ENCODE results near the gene FRMPD2.
"Not testable (repeated sequence)": the region's sequence is repeated elsewhere in the genome, so short reads cannot be mapped to it uniquely, and the experiment has no call there.

The FRMPD2 gene

GRCh38 chr10:48184224-48184623 is 90.3 kb downstream of the FRMPD2 start:
- Histone ChIP-seq H3K36me3 (ENCODE audit: insufficient read depth, insufficient read length, low read length) (no peaks in the 10 kb centered on the region), H3K9ac (ENCODE audit: insufficient read length, low read depth) (no peak overlapping the region), H3K9me3 (ENCODE audit: insufficient read depth, low read length) (no peaks in the 10 kb centered on the region), H3K4me3 (ENCODE audit: insufficient read length, low read depth) (no peak overlapping the region), H3K27me3 (ENCODE audit: insufficient read depth, insufficient read length) (no peaks in the 10 kb centered on the region), H3K4me1 (ENCODE audit: insufficient read depth, insufficient read length) (peaks cover 7% of the 10 kb centered on the region)
- no peak for DNase-seq (ENCODE audit: low read depth, low spot score)
- TF ChIP-seq YY1 (IDR thresholded peaks at IDR 0.05; ENCODE audit: insufficient read depth, insufficient read length) (no peak), SUZ12 (IDR thresholded peaks at IDR 0.05; ENCODE audit: extremely low read depth, insufficient read depth, insufficient read length) (no peak), ZNF274 (IDR thresholded peaks at IDR 0.05; ENCODE audit: low read depth, low read length) (no peak)

DNA sequence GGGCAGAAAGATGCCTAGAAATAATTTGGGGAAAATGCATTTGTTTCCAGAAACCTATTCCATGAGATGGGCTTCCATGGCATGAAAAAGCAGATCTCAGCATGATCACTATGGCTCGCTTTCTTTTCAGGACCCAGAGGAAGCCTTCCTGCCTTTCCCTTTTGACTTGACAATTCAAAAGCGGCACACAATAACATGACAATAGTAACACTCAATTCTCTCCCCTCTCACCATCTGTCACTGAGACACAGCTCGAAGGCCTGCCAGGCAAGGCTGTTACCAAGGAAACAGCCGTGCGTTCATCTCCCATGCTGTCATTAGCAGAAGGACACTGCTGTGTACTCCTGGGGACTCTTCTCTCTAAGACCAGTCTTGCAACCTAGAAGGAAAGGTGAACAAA is 101.8 kb downstream of the FRMPD2 start:
- H3K4me1 ChIP-seq (ENCODE audit: insufficient read depth, insufficient read length); H3K9me3 ChIP-seq (ENCODE audit: insufficient read depth, low read length); H3K9ac ChIP-seq (ENCODE audit: insufficient read length, low read depth); H3K4me3 ChIP-seq (ENCODE audit: insufficient read length, low read depth); H3K36me3 ChIP-seq (ENCODE audit: insufficient read depth, insufficient read length, low read length); H3K27me3 ChIP-seq (ENCODE audit: insufficient read depth, insufficient read length); DNase-seq (ENCODE audit: low read depth, low spot score): not testable (repeated sequence)

DNA sequence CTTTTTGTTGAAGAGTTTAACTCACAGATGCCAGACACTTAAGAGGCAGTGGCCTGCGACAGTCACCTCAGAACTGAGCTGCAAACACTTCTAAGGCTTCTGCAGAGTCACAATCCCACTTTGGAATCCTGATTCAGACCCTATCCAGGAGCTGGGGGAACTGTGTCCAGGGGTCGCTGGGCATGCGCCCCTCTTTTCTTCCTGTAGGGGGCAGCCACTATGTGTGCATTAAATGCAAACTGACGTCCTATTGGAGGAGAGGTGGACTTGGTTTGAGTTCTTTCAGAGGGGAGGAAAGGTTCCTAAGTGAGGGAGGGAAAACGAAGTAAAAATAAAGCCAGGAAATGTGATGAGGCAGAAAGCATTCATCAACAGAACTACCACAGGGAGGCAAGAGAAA is 113.8 kb downstream of the FRMPD2 start:
- H3K36me3 ChIP-seq (ENCODE audit: insufficient read depth, insufficient read length, low read length); H3K9ac ChIP-seq (ENCODE audit: insufficient read length, low read depth); H3K27me3 ChIP-seq (ENCODE audit: insufficient read depth, insufficient read length); H3K9me3 ChIP-seq (ENCODE audit: insufficient read depth, low read length); H3K4me1 ChIP-seq (ENCODE audit: insufficient read depth, insufficient read length); H3K4me3 ChIP-seq (ENCODE audit: insufficient read length, low read depth); DNase-seq (ENCODE audit: low read depth, low spot score): not testable (repeated sequence)

- H3K4me1 ChIP-seq (ENCODE audit: insufficient read depth, insufficient read length); H3K4me3 ChIP-seq (ENCODE audit: insufficient read length, low read depth); H3K36me3 ChIP-seq (ENCODE audit: insufficient read depth, insufficient read length, low read length); H3K9ac ChIP-seq (ENCODE audit: insufficient read length, low read depth); H3K9me3 ChIP-seq (ENCODE audit: insufficient read depth, low read length); DNase-seq (ENCODE audit: low read depth, low spot score); H3K27me3 ChIP-seq (ENCODE audit: insufficient read depth, insufficient read length): not testable (repeated sequence)
These were observed 114.3 kb downstream of the FRMPD2 start for GRCh38 chr10:48160163-48160562.

DNA sequence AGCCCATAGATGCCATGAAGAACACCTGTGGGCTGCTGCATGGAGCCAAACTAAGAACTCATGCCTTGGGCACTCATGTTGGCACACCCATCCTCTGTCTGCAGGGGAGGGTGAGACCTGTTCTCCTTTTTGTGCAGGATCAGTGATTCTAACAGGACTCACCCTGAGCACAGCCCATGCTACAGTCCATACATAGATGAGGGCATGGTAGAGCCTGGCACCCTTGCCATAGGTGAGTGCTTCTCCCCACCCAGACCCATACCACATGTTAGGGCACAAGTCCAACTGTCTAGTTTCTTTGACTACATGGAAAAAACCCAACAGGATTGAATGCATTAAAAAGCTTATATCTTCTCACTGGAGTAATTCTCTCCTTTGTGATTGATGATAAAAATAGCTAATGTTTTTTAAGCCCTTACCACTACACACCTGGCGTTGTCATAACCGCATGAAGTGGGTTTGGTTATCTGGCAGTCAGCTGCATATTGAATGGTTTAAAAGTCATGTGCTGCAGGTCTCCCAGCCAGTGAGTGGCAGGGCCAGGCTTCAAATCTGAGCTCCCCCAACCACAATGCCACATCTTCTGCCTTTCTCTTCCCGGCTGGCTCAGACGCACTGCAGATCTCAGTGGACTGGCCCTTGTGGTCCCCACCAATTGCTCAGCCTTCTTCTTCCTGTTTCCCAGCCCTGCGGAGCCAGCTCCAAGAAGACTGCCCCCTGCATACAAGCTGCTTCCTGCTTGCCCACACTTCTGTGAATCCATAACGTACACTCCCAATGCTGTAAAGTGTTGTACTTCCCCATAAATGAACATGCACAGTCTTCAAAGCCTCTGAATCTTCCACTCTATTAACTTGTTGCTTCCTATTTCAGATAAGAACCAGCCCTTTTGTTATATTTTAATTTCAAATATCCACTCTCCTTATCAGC is 120.0 kb downstream of the FRMPD2 start:
- H3K9me3 ChIP-seq (ENCODE audit: insufficient read depth, low read length); H3K4me3 ChIP-seq (ENCODE audit: insufficient read length, low read depth); H3K4me1 ChIP-seq (ENCODE audit: insufficient read depth, insufficient read length); H3K36me3 ChIP-seq (ENCODE audit: insufficient read depth, insufficient read length, low read length); H3K9ac ChIP-seq (ENCODE audit: insufficient read length, low read depth); DNase-seq (ENCODE audit: low read depth, low spot score); H3K27me3 ChIP-seq (ENCODE audit: insufficient read depth, insufficient read length): not testable (repeated sequence)

DNA sequence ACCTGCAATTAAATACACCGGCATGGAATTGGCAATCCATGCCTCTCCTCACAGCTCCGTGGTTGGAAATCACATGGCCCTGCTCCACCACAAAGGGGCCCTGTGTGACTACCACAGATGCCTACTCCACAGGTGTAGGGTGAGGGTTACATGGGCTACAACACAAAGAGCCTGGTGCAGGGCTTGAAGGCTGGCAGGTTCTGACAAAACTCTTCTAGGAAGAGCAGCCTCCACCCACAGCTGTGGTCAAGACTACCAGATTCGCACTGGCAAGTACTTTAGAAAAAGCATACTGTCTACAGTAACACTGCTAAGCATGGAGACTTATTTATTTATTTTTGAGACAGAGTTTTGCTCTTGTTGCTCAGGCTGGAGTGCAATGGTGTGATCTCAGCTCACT is 126.9 kb downstream of the FRMPD2 start:
- not testable (repeated sequence) for H3K27me3 ChIP-seq (ENCODE audit: insufficient read depth, insufficient read length)

DNA sequence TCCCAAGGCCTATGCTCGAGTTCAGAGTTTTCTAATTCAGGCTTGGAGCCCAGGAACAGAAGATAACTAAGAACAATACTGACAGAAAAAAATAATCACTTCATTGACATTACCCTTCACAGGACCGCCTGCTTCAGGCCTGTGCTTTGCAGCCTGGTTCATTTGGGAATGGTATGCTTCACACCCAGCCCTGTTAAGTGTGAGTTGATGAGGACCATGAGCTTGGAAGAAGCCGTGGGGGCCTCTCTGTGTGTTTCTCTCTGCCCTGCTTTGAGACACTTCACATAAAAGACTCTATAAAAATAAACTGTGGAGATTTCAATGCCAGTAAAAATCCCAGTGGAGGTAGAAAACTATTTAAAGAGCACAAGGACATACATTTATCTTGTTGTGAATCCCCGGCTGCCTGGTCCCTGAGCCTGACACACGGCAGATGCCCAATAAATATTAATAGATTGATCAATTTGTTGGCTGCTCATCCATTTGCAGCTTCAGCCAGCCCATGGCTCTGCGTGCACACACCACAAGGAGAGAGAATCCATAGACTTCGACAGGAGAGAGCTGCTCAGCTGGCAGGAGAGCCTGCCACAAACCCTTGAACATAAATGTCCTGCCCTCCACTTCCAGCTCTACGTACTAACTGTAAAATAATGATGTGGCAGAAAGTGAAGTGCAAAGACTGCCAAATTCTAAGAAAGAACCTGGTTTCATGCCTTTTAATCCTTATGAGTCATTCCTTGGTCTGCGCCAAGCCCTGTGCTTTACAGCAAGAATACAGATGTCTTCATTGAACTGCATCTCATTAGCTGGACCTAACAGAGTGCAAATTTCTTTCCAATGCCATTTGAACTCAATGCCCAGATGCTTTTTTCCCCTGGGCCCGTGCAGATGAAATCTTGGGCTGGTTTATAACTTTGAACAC is 130.5 kb downstream of the FRMPD2 start:
- H3K27me3 ChIP-seq (ENCODE audit: insufficient read depth, insufficient read length); H3K4me1 ChIP-seq (ENCODE audit: insufficient read depth, insufficient read length); H3K9ac ChIP-seq (ENCODE audit: insufficient read length, low read depth); H3K9me3 ChIP-seq (ENCODE audit: insufficient read depth, low read length); H3K4me3 ChIP-seq (ENCODE audit: insufficient read length, low read depth); DNase-seq (ENCODE audit: low read depth, low spot score); H3K36me3 ChIP-seq (ENCODE audit: insufficient read depth, insufficient read length, low read length): not testable (repeated sequence)

More for the DNA sequence above, 126.9 kb downstream of the FRMPD2 start:
- not testable (repeated sequence) for H3K36me3 ChIP-seq (ENCODE audit: insufficient read depth, insufficient read length, low read length); H3K9ac ChIP-seq (ENCODE audit: insufficient read length, low read depth); H3K4me1 ChIP-seq (ENCODE audit: insufficient read depth, insufficient read length); DNase-seq (ENCODE audit: low read depth, low spot score); H3K4me3 ChIP-seq (ENCODE audit: insufficient read length, low read depth); H3K9me3 ChIP-seq (ENCODE audit: insufficient read depth, low read length)

DNA sequence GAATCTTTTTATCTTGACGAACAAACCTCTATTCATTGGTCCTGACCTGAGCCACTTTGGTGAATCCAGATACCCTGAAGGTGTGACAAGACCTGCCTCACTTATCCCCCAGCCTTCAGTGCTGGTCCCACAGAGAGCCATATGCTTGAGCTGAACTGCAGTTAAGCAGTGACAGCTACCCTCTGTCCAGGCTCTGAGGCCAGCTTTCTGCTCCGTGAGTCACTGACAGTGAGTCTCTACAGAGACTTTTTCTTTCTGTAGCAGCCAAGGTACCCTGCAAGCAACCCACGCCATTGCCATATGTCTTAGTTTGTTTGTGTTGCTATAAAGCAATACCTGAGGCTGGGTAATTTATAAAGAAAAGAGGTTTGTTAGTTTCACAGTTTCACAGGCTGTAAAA is 133.5 kb downstream of the FRMPD2 start:
- not testable (repeated sequence) for DNase-seq (ENCODE audit: low read depth, low spot score); H3K36me3 ChIP-seq (ENCODE audit: insufficient read depth, insufficient read length, low read length); H3K4me3 ChIP-seq (ENCODE audit: insufficient read length, low read depth); H3K9ac ChIP-seq (ENCODE audit: insufficient read length, low read depth); H3K4me1 ChIP-seq (ENCODE audit: insufficient read depth, insufficient read length); H3K9me3 ChIP-seq (ENCODE audit: insufficient read depth, low read length); H3K27me3 ChIP-seq (ENCODE audit: insufficient read depth, insufficient read length)

DNA sequence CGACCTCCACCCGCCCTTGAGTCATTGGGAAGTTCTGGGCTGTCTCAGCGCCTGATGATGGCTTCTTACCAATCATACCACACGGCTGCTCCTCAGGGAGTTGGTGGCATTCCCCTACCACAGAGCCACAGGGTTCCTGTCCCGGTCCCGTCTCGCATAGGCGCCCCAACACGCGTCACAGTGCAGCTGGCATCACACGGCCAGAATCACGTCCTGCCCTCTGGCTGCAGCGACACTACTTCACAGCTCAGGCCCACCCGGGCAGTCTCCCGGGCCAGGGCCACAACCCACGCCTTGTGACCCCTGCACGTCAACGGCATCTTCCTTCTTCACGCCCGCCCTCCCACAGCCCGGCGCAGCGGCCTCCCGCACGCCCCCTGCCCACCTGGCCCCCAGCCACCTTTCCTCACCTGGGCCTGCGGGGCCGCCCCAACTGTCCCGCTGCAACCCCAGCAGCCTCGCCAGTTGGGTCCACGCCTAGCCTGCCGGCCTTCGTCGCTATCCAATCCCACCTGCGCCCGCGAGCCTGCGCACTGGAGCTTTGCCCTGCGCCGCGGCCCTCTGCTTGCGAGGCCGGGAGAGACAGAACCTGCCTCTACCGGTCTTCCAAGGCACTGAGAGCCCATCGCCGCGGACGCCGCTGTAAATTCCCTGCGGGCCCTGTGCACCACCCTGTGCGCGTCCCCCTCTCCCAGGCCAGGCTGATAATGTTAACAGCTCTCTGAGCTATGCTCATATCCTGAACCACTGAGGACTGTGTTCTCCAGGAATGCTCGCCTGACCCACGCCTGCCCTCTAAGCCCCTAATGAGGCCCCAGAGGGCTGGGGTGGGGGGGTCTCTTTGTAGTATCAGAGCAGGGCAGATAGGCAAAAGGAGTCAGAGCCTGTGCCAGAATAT is 134.3 kb downstream of the FRMPD2 start:
- not testable (repeated sequence) for H3K9ac ChIP-seq (ENCODE audit: insufficient read length, low read depth); H3K9me3 ChIP-seq (ENCODE audit: insufficient read depth, low read length); H3K4me3 ChIP-seq (ENCODE audit: insufficient read length, low read depth); DNase-seq (ENCODE audit: low read depth, low spot score); H3K27me3 ChIP-seq (ENCODE audit: insufficient read depth, insufficient read length); H3K36me3 ChIP-seq (ENCODE audit: insufficient read depth, insufficient read length, low read length); H3K4me1 ChIP-seq (ENCODE audit: insufficient read depth, insufficient read length)

- not testable (repeated sequence) for H3K9ac ChIP-seq (ENCODE audit: insufficient read length, low read depth); H3K27me3 ChIP-seq (ENCODE audit: insufficient read depth, insufficient read length); H3K4me1 ChIP-seq (ENCODE audit: insufficient read depth, insufficient read length); DNase-seq (ENCODE audit: low read depth, low spot score); H3K36me3 ChIP-seq (ENCODE audit: insufficient read depth, insufficient read length, low read length); H3K4me3 ChIP-seq (ENCODE audit: insufficient read length, low read depth); H3K9me3 ChIP-seq (ENCODE audit: insufficient read depth, low read length)
These were observed 145.5 kb downstream of the FRMPD2 start for GRCh38 chr10:48128954-48129353.
